NCI-H1105 (cell line): ENCODE data around the gene TAF1L.

Source experiments
- DNase-seq: peaks from one replicate; lab custom pipeline; 2025; lab: John Stamatoyannopoulos, UW

Gene TAF1L

GRCh38 chr9:32589083-32589723 is 46.3 kb downstream of the TAF1L start:
- no peak for DNase-seq

GRCh38 chr9:32587901-32588300 is 47.6 kb downstream of the TAF1L start:
- DNase-seq: no peak

GRCh38 chr9:32584784-32585183 is 50.7 kb downstream of the TAF1L start:
- DNase-seq: no peak

- DNase-seq: peak; percentile 43
Observed at GRCh38 chr9:32581512-32582143, 53.8 kb downstream of the TAF1L start.

GRCh38 chr9:32580631-32581300 is 54.7 kb downstream of the TAF1L start:
- no peak for DNase-seq

- DNase-seq: peak; percentile 46
Observed at GRCh38 chr9:32579706-32580331, 55.6 kb downstream of the TAF1L start.
